Pons (tissue), 1 donor: ENCODE measurements around the gene PCK2.
A peak's percentile ranks its signal among the peaks of the same experiment; 100 is the strongest.

Source experiments
- DNase-seq: peaks from one replicate; pipeline ENCODE4 v3.0.0-alpha.2; 2016; ENCODE audit warnings: low spot score

The PCK2 gene

GRCh38 chr14:24115422-24116127 is 21.5 kb downstream of the PCK2 start:
- DNase-seq, result no peak

- DNase-seq, result no peak
Observed at GRCh38 chr14:24116128-24116814, 22.2 kb downstream of the PCK2 start.

GRCh38 chr14:24117179-24117578 is 23.1 kb downstream of the PCK2 start:
- DNase-seq, result no peak

- DNase-seq, result no peak
Observed at GRCh38 chr14:24119691-24120090, 25.6 kb downstream of the PCK2 start.

GRCh38 chr14:24121210-24121609 is 27.1 kb downstream of the PCK2 start:
- no peak for DNase-seq

- no peak for DNase-seq
Observed at GRCh38 chr14:24122416-24122815, 28.3 kb downstream of the PCK2 start.

GRCh38 chr14:24122898-24123297 is 28.8 kb downstream of the PCK2 start:
- no peak for DNase-seq

- no peak for DNase-seq
Observed at GRCh38 chr14:24123424-24124417, 29.6 kb downstream of the PCK2 start.

- no peak for DNase-seq
Observed at GRCh38 chr14:24126939-24127338, 32.8 kb downstream of the PCK2 start.

GRCh38 chr14:24127673-24128072 is 33.6 kb downstream of the PCK2 start:
- DNase-seq, result no peak

- no peak for DNase-seq
Observed at GRCh38 chr14:24129410-24129998, 35.4 kb downstream of the PCK2 start.

- no peak for DNase-seq
Observed at GRCh38 chr14:24130380-24130716, 36.2 kb downstream of the PCK2 start, which contains the start of gene FITM1. FITM1 (plus strand) TSS chr14:24130659; CDS start chr14:24131564, 905 bp downstream.

GRCh38 chr14:24130717-24131548 is 36.8 kb downstream of the PCK2 start:
- DNase-seq, result no peak

GRCh38 chr14:24131549-24131966 is 37.4 kb downstream of the PCK2 start:
- no peak for DNase-seq

- DNase-seq, result no peak
Observed at GRCh38 chr14:24132061-24132685, 38.1 kb downstream of the PCK2 start.

- no peak for DNase-seq
Observed at GRCh38 chr14:24132976-24133375, 38.9 kb downstream of the PCK2 start.

GRCh38 chr14:24133735-24134134 is 39.6 kb downstream of the PCK2 start:
- no peak for DNase-seq

- DNase-seq, result no peak
Observed at GRCh38 chr14:24135584-24135833, 41.4 kb downstream of the PCK2 start.

- peak; percentile 87 for DNase-seq
Observed at GRCh38 chr14:24135834-24136683, 41.9 kb downstream of the PCK2 start, which contains the start of gene PSME1. PSME1 (plus strand) TSS chr14:24136194; CDS start chr14:24136263, 69 bp downstream.
